Vagina (tissue), 2 donors: ENCODE data around the gene MGAM2. TPM values are rescaled to one million over a fixed set of nuclear protein-coding genes. Genes with fewer than 3 reads are reported as not detected.

Experiments
- DNase-seq, 2 donors: peaks; one replicate each; pipeline ENCODE4 v3.0.0-alpha.2; 2017; ENCODE audit errors: extremely low spot score in 2 of 2
- H3K27ac ChIP-seq: fragments of 200-600 bp; sonication (generic); one replicate; pipeline ENCODE4 v1.5.1; 2019
- H3K27me3 ChIP-seq: fragments of 200-600 bp; sonication (generic); one replicate; pipeline ENCODE4 v1.5.1; 2019
- H3K36me3 ChIP-seq, 2 donors: fragments of 200-600 bp; sonication (generic); one replicate each; pipeline ENCODE4 v1.5.1; 2017 to 2019
- H3K4me1 ChIP-seq: fragments of 200-600 bp; sonication (generic); one replicate; pipeline ENCODE4 v1.5.1; 2019
- H3K4me3 ChIP-seq, 2 donors: fragments of 200-600 bp; sonication (generic); 1 replicate in 1 of 2; 2 replicates in 1 of 2; pipeline ENCODE4 v1.5.1; 2016 to 2019
- H3K9me3 ChIP-seq: fragments of 200-600 bp; sonication (generic); one replicate; pipeline ENCODE4 v1.5.1; 2019
- CTCF ChIP-seq, 3 experiments: fragments of 450-650 bp in 2 of 3; fragments of 200-600 bp in 1 of 3; sonication (generic) in 1 of 3; IDR thresholded peaks; one replicate each; pipeline ENCODE4 v1.5.1; 2017 to 2019; ENCODE audit warnings: antibody characterized with exemption in 3 of 3, mild to moderate bottlenecking in 2 of 3, moderate library complexity in 2 of 3
- POLR2A ChIP-seq, 2 donors: fragments of 450-650 bp; IDR thresholded peaks; one replicate each; pipeline ENCODE4 v1.6.1; 2017; ENCODE audit warnings: antibody characterized with exemption in 2 of 2, mild to moderate bottlenecking in 2 of 2, moderate library complexity in 2 of 2
- POLR2AphosphoS5 ChIP-seq, 2 donors: sonication (generic); formaldehyde crosslinking; IDR thresholded peaks; one replicate each; pipeline ENCODE4 v1.9.0; 2017; ENCODE audit warnings: antibody characterized with exemption in 2 of 2, mild to moderate bottlenecking in 2 of 2, low read depth in 1 of 2; ENCODE audit not compliant: insufficient read depth in 1 of 2
- intact Hi-C: fragments of 100-400 bp; cut with DNase I; formaldehyde crosslinking; loops from one replicate; pipeline ENCODE4 v1.15.1; 2023
- total RNA-seq: library from RNA; depleted of rRNA; stranded (reverse); fragments of >200 nt; gene quantifications from one replicate; pipeline ENCODE4 v1.2.3, GENCODE V29; 2016

MGAM2 gene
- total RNA-seq, 1 donor from 2014 or later, result not detected

DNA sequence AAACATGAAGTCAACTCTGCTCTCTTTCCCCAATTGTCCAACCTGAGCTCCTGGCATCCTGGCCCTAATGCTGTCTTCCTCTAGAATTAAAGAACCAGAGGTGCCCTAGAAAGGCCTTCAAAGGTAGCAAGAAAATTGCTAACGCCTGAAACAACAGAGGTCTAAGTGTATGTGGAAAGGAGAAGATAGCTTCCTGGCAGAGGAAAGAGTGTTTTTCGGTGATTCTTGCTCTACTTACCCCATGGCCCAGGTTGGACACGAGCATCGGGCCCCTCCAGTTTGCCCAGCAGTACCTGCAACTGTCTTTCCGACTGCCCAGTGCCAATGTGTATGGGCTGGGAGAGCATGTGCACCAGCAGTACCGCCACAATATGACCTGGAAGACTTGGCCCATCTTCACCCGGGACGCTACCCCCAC is 22.2 kb downstream of the MGAM2 start:
- Histone ChIP-seq H3K36me3 (no peaks in the 10 kb centered on the region), H3K9me3 (no peaks in the 10 kb centered on the region), H3K4me1 (no peaks in the 10 kb centered on the region), H3K4me3 (no peak overlapping the region), H3K27me3 (no peaks in the 10 kb centered on the region), H3K27ac (no peak overlapping the region)
- intact Hi-C loops, result no loop called here
- no peak for DNase-seq
- TF ChIP-seq POLR2AphosphoS5 (IDR thresholded peaks at IDR 0.05; ENCODE audit: insufficient read depth in 1 of 2, low read depth in 1 of 2), result no peak
- TF ChIP-seq CTCF (IDR thresholded peaks at IDR 0.05), result no peak
- no peak for TF ChIP-seq POLR2A (IDR thresholded peaks at IDR 0.05)

GRCh38 chr7:142134909-142135308 is 23.4 kb downstream of the MGAM2 start:
- H3K27ac ChIP-seq, result no peak overlapping the region
- no peak for TF ChIP-seq CTCF (IDR thresholded peaks at IDR 0.05)
- no peak for TF ChIP-seq POLR2AphosphoS5 (IDR thresholded peaks at IDR 0.05; ENCODE audit: insufficient read depth in 1 of 2, low read depth in 1 of 2)
- no peak for TF ChIP-seq POLR2A (IDR thresholded peaks at IDR 0.05)
- no peaks in the 10 kb centered on the region for H3K4me1 ChIP-seq
- DNase-seq, result no peak
- no peaks in the 10 kb centered on the region for H3K36me3 ChIP-seq
- intact Hi-C loops, result no loop called here
- no peak overlapping the region for H3K4me3 ChIP-seq
- no peaks in the 10 kb centered on the region for H3K27me3 ChIP-seq
- no peaks in the 10 kb centered on the region for H3K9me3 ChIP-seq

DNA sequence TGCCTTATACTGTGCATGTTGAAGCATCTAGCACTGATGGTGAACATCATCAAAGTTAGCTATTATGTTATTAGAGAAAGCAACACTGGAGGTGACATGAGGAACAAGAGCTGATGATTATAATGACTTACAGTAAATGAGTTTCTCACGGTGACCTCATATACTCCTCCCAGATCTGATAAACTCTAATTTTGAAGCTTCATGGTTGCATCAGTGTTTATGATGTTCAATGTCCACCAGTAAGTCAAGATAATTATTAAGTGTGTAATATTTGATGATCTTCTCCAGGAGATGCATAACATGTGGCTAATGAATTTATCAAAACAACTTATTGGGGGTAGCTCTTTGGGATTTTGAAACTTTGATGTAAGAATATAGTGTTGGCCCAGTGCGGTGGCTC is 27.5 kb downstream of the MGAM2 start:
- H3K36me3 ChIP-seq, result no peaks in the 10 kb centered on the region
- no peak for DNase-seq
- H3K9me3 ChIP-seq, result no peaks in the 10 kb centered on the region
- TF ChIP-seq POLR2AphosphoS5 (IDR thresholded peaks at IDR 0.05; ENCODE audit: insufficient read depth in 1 of 2, low read depth in 1 of 2) (no peak), POLR2A (IDR thresholded peaks at IDR 0.05) (no peak), CTCF (IDR thresholded peaks at IDR 0.05) (no peak)
- no peaks in the 10 kb centered on the region for H3K4me1 ChIP-seq
- no peak overlapping the region for H3K27ac ChIP-seq
- no peaks in the 10 kb centered on the region for H3K27me3 ChIP-seq
- no peak overlapping the region for H3K4me3 ChIP-seq
- intact Hi-C loops, result no loop called here

DNA sequence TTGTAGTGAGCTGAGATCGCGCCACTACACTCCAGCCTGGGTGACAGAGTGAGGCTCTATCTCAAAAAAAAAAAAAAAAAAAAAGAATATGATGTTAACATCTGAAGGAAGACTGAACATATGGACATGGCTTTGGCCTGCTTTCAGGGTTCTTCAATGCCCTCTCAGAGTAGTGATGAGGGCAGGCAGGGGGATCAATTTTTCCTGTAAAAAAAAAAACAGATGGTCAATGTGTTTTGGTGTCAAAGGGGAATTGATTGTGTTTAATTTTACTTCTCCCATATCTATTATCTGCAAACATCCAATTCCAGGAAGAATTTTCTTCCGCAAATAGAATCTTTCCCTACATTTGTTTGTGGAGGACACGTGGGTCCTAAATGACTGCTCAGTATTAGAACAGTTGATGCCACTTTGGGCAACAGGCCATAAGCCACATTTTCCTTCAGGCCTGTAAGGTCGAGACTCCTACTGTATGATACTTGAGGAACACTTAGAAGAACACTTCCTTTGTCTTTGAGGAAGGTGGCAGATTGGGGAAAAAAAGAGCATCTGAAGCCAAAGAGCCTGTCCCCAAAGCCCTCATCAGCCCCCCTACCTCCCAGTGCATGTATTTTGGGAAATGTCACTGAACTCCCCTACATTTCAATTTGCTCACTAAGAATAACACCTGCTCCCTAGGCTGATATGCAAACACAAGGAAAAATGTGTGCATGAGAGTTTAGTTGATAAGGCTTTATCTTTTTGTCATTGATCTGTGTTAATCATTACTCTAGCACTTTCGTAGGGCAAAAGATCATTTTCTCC is 28.3 kb downstream of the MGAM2 start:
- H3K4me3 ChIP-seq, result no peak overlapping the region
- no peaks in the 10 kb centered on the region for H3K4me1 ChIP-seq
- intact Hi-C loops, result no loop called here
- DNase-seq, result no peak
- TF ChIP-seq POLR2AphosphoS5 (IDR thresholded peaks at IDR 0.05; ENCODE audit: insufficient read depth in 1 of 2, low read depth in 1 of 2), result no peak
- no peak for TF ChIP-seq POLR2A (IDR thresholded peaks at IDR 0.05)
- no peak for TF ChIP-seq CTCF (IDR thresholded peaks at IDR 0.05)
- no peaks in the 10 kb centered on the region for H3K27me3 ChIP-seq
- no peak overlapping the region for H3K27ac ChIP-seq
- H3K36me3 ChIP-seq, result no peaks in the 10 kb centered on the region
- H3K9me3 ChIP-seq, result no peaks in the 10 kb centered on the region

DNA sequence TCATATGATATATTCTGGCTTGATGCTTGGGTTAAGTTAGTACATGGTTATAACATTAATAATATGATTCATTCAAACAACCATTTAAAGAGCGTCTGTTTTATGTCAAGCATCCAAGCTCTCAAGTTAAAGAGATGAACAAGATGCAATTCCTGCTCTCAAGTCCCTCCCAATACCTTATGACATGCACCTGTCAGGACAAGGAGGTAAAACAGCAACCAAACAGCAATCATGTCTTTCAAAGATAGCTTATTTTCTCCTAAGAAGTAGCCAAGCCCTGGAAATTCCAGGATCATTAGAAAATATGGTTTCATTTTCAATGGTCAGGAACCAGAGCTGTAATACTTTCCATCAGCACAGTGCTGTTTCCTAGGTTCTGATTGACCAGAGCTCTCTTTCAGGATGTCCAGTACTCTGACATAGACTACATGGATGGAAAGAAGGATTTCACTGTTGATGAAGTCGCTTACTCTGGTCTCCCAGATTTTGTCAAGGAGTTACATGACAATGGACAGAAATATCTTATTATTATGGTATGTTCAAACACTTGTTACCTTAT is 29.0 kb downstream of the MGAM2 start:
- Histone ChIP-seq H3K4me1 (no peaks in the 10 kb centered on the region), H3K4me3 (no peak overlapping the region), H3K27me3 (no peaks in the 10 kb centered on the region), H3K9me3 (no peaks in the 10 kb centered on the region), H3K27ac (no peak overlapping the region), H3K36me3 (no peaks in the 10 kb centered on the region)
- DNase-seq, result no peak
- no peak for TF ChIP-seq POLR2A (IDR thresholded peaks at IDR 0.05)
- no peak for TF ChIP-seq CTCF (IDR thresholded peaks at IDR 0.05)
- TF ChIP-seq POLR2AphosphoS5 (IDR thresholded peaks at IDR 0.05; ENCODE audit: insufficient read depth in 1 of 2, low read depth in 1 of 2), result no peak
- intact Hi-C loops, result no loop called here
